Skeletal muscle tissue (tissue), 4 donors: ENCODE data around the gene MRPL34. TPM values are rescaled to one million over a fixed set of nuclear protein-coding genes. Genes with fewer than 3 reads are reported as not detected.

Source experiments
- H3K27ac ChIP-seq: one replicate; pipeline ENCODE4 v1.7.0; 2013; ENCODE audit warnings: mild to moderate bottlenecking, low read depth, low read length, inconsistent platforms
- H3K27me3 ChIP-seq, 3 donors: one replicate each; pipeline ENCODE4 v1.7.0; 2013; ENCODE audit warnings: low read length in 3 of 3; ENCODE audit not compliant: control insufficient read depth in 3 of 3, insufficient read depth in 3 of 3
- H3K36me3 ChIP-seq, 3 donors: one replicate each; pipeline ENCODE4 v1.7.0; 2013; ENCODE audit warnings: low read length in 3 of 3; ENCODE audit not compliant: control insufficient read depth in 3 of 3, insufficient read depth in 3 of 3
- H3K4me1 ChIP-seq, 3 donors: one replicate each; pipeline ENCODE4 v1.7.0; 2013; ENCODE audit warnings: low read length in 3 of 3, mild to moderate bottlenecking in 3 of 3; ENCODE audit not compliant: control insufficient read depth in 3 of 3, insufficient read depth in 3 of 3
- H3K4me3 ChIP-seq, 3 donors: one replicate each; pipeline ENCODE4 v1.7.0; 2013; ENCODE audit warnings: low read length in 3 of 3
- H3K9ac ChIP-seq, 3 donors: one replicate each; pipeline ENCODE4 v1.7.0; 2013; ENCODE audit warnings: low read length in 3 of 3, mild to moderate bottlenecking in 3 of 3, moderate library complexity in 2 of 3, low read depth in 1 of 3
- H3K9me3 ChIP-seq, 3 donors: one replicate each; pipeline ENCODE4 v1.7.0; 2013; ENCODE audit warnings: low read length in 3 of 3; ENCODE audit not compliant: control insufficient read depth in 3 of 3
- total RNA-seq: library from RNA; depleted of rRNA; stranded (reverse); fragments of >200 nt; gene quantifications from one replicate; pipeline ENCODE4 v1.2.3, GENCODE V29; 2014
- donor health status: Osteomylitis.

MRPL34 gene
- total RNA-seq, 1 donor from 2014 or later = 11.5 TPM

- Histone ChIP-seq H3K9me3 (no peaks in the 10 kb centered on the region), H3K4me1 (peaks cover 0 to 4% (median 3%) of the 10 kb centered on the region in 3 donors), H3K36me3 (peaks cover 20 to 23% (median 21%) of the 10 kb centered on the region in 3 donors), H3K27ac (no peak overlapping the region), H3K9ac (no peak overlapping the region), H3K4me3 (no peak overlapping the region), H3K27me3 (no peaks in the 10 kb centered on the region)
Measured at GRCh38 chr19:17327068-17327653, 21.5 kb downstream of the MRPL34 start.

DNA sequence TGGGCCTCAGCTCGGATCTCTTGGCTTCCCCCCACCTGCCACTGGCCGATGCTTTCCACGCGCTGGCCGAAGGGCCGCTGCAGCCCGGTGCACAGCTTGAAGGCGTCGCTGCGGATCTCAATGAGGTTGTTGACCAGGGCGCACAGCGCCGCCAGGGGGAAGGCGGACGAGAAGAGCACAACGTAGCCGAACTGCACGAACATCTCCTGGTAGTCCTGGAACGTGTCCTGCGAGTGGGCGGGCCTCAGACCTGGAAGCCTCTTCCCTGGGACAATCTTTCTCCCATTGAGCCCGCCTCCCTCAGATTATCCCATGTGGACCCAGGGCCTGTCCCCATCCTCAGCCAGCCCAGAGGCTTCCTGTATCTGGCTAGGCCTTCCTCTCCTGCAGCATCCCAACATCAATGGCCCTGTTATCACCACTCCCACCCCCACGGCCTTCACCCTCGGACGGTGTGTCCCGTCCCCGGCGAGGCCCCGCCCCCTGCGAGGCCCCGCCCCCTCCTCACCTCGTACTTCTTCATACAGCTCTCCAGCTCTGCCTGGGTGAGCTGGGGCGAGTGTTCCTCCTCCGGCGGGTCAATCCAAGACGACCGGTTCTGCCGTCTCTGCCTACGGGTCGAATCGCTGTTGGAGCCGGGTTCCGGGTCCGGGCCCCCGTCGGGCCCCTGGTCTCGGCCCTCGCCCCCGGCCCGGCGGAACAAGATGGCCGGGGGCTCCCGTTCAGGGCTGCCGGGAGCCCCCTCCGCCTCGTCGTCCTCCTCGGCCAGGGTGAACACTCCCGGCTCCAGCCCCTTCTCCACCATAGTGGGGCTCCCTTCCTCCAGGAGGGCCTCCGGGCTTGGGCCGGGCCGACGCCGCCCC, 22.2 kb downstream of the MRPL34 start:
- H3K27ac ChIP-seq = no peak overlapping the region
- H3K4me1 ChIP-seq = no peaks in the 10 kb centered on the region
- no peaks in the 10 kb centered on the region for H3K9me3 ChIP-seq
- peaks cover 19 to 28% (median 23%) of the 10 kb centered on the region in 3 donors for H3K36me3 ChIP-seq
- H3K27me3 ChIP-seq = no peaks in the 10 kb centered on the region
- no peak overlapping the region for H3K9ac ChIP-seq
- H3K4me3 ChIP-seq = no peak overlapping the region

GRCh38 chr19:17328517-17329365, 23.1 kb downstream of the MRPL34 start:
- peaks cover 1 to 2% (median 2%) of the 10 kb centered on the region in 3 donors for H3K4me1 ChIP-seq
- H3K9ac ChIP-seq = no peak overlapping the region
- H3K27me3 ChIP-seq = no peaks in the 10 kb centered on the region
- no peak overlapping the region for H3K4me3 ChIP-seq
- no peaks in the 10 kb centered on the region for H3K9me3 ChIP-seq
- H3K27ac ChIP-seq = no peak overlapping the region
- peaks cover 19 to 33% (median 23%) of the 10 kb centered on the region in 3 donors for H3K36me3 ChIP-seq

GRCh38 chr19:17329366-17330261, 23.9 kb downstream of the MRPL34 start:
- Histone ChIP-seq H3K27ac (no peak overlapping the region), H3K27me3 (no peaks in the 10 kb centered on the region), H3K36me3 (peaks cover 19 to 33% (median 23%) of the 10 kb centered on the region in 3 donors), H3K4me1 (peaks cover 5 to 7% (median 7%) of the 10 kb centered on the region in 3 donors), H3K4me3 (no peak overlapping the region), H3K9me3 (no peaks in the 10 kb centered on the region), H3K9ac (no peak overlapping the region)

DNA sequence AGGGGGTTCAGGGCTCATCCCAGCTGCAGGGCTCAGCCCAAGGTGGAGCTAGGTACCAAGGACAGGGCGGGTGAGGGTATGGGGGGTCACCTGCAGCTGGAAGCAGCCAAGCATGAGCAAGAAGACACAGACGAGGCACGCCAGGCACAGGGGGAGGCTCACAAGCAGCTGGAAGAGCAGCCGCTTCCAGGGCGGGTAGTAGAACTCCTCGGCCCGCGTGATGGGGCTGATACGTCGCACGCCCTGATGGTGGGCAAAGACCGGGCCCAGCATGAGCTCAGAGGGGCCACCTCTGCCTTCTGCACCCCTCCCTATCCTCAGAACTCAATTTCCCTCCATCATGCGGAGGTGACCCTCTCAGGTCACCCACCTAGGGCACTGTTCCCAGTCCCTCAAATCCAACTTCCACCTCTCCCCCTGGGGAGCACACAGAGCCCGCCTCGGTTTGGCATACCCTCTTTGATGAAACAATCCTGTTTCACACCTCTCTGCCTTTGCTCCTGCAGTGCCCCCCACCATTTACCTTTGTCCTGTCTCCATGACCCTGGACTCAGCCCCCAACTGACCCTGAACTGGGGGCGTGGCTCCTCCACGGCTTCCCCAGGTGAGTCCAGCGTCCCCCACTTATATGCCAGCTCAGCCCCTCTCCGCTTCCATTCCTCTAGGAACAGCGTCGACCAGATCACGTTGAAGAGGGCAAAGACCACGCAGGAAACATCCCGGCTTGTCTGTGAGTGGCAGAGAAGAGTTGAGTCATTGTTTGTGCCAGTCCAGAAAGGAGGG, 24.8 kb downstream of the MRPL34 start:
- Histone ChIP-seq H3K9me3 (no peaks in the 10 kb centered on the region), H3K4me1 (peaks cover 12 to 14% (median 13%) of the 10 kb centered on the region in 3 donors), H3K4me3 (no peak overlapping the region), H3K27me3 (no peaks in the 10 kb centered on the region), H3K36me3 (peaks cover 19 to 33% (median 20%) of the 10 kb centered on the region in 3 donors), H3K27ac (no peak overlapping the region), H3K9ac (no peak overlapping the region)

DNA sequence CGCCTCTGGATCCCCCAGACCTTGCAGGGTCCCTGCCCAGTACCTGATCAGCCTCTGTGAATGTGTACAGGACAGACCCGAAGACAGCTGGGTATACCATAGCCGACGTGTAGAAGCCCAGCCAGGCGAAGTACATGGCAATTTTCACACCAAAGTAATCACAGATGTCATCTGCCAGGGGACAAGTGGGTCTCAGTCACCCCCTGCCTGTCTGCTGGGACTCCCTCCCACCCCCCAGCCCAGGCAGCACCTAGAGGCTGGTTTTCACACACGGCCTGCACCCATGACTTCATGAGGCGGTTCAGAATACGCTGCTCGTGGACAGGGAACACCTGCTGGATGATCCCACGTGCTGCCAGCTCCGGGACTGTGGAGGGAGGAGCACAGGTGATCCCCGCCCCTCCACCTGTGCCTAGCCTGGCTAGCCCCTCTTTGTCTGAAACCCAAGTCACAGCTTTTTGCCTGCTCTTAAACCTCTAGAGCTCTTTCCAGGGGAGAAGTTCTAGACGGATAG, 25.4 kb downstream of the MRPL34 start:
- Histone ChIP-seq H3K4me1 (peaks cover 13 to 16% (median 14%) of the 10 kb centered on the region in 3 donors), H3K27ac (no peak overlapping the region), H3K4me3 (no peak overlapping the region), H3K9me3 (no peaks in the 10 kb centered on the region), H3K36me3 (peaks cover 19 to 33% (median 20%) of the 10 kb centered on the region in 3 donors), H3K9ac (no peak overlapping the region), H3K27me3 (no peaks in the 10 kb centered on the region)

GRCh38 chr19:17332360-17332676, 26.6 kb downstream of the MRPL34 start:
- Histone ChIP-seq H3K4me1 (peaks cover 15 to 23% (median 17%) of the 10 kb centered on the region in 3 donors), H3K9ac (no peak overlapping the region), H3K36me3 (peaks cover 16 to 25% (median 19%) of the 10 kb centered on the region in 3 donors), H3K27me3 (no peaks in the 10 kb centered on the region), H3K4me3 (no peak overlapping the region), H3K27ac (no peak overlapping the region), H3K9me3 (no peaks in the 10 kb centered on the region)

GRCh38 chr19:17332677-17333581, 27.3 kb downstream of the MRPL34 start:
- Histone ChIP-seq H3K27ac (no peak overlapping the region), H3K27me3 (no peaks in the 10 kb centered on the region), H3K36me3 (peaks cover 11 to 25% (median 14%) of the 10 kb centered on the region in 3 donors), H3K9ac (no peak overlapping the region), H3K9me3 (no peaks in the 10 kb centered on the region), H3K4me3 (no peak overlapping the region), H3K4me1 (peaks cover 19 to 29% (median 22%) of the 10 kb centered on the region in 3 donors)
